NCI-H446 treated with DMSO at 0.1 percent for 48 hours (cell line): ENCODE measurements around the gene EGFR.

Experiments used
- DNase-seq: peaks from one replicate; lab custom pipeline; 2025; lab: John Stamatoyannopoulos, UW

EGFR gene

GRCh38 chr7:55127622-55128081 is 108.8 kb downstream of the EGFR start:
- DNase-seq, result no peak

GRCh38 chr7:55128693-55129394 is 110.0 kb downstream of the EGFR start:
- no peak for DNase-seq

- DNase-seq, result no peak
Measured at GRCh38 chr7:55129541-55130394, 111.0 kb downstream of the EGFR start.

- no peak for DNase-seq
Measured at GRCh38 chr7:55130395-55131141, 111.8 kb downstream of the EGFR start.

GRCh38 chr7:55131142-55131929 is 112.5 kb downstream of the EGFR start:
- no peak for DNase-seq

- no peak for DNase-seq
Measured at GRCh38 chr7:55132550-55132889, 113.7 kb downstream of the EGFR start.

GRCh38 chr7:55132890-55133551 is 114.2 kb downstream of the EGFR start:
- no peak for DNase-seq

- no peak for DNase-seq
Measured at GRCh38 chr7:55133630-55134358, 115.0 kb downstream of the EGFR start.

GRCh38 chr7:55134359-55134725 is 115.5 kb downstream of the EGFR start:
- no peak for DNase-seq

GRCh38 chr7:55134786-55135185 is 116.0 kb downstream of the EGFR start:
- no peak for DNase-seq

- no peak for DNase-seq
Measured at GRCh38 chr7:55135462-55135861, 116.6 kb downstream of the EGFR start.

- no peak for DNase-seq
Measured at GRCh38 chr7:55138663-55139062, 119.8 kb downstream of the EGFR start.

- no peak for DNase-seq
Measured at GRCh38 chr7:55140221-55140940, 121.6 kb downstream of the EGFR start.

GRCh38 chr7:55140941-55141278 is 122.1 kb downstream of the EGFR start:
- DNase-seq, result no peak

- no peak for DNase-seq
Measured at GRCh38 chr7:55142919-55143600, 124.2 kb downstream of the EGFR start.

- no peak for DNase-seq
Measured at GRCh38 chr7:55144333-55145317, 125.8 kb downstream of the EGFR start.

GRCh38 chr7:55145606-55146005 is 126.8 kb downstream of the EGFR start:
- no peak for DNase-seq

- DNase-seq, result no peak
Measured at GRCh38 chr7:55147101-55147500, 128.3 kb downstream of the EGFR start.
